GM19099 (cell line): Measurements from ENCODE around the gene XXYLT1.

ENCODE experiments used
- POLR2A ChIP-seq: IDR thresholded peaks from 3 replicates; pipeline ENCODE4 v1.6.1; 2011; ENCODE audit warnings: low read depth; ENCODE audit not compliant: insufficient read length; ENCODE audit errors: extremely low read depth

The XXYLT1 gene

GRCh38 chr3:195164573-195165264 is 106.2 kb downstream of the XXYLT1 start:
- no peak for TF ChIP-seq POLR2A

GRCh38 chr3:195163719-195164572 is 107.0 kb downstream of the XXYLT1 start:
- no peak for TF ChIP-seq POLR2A

GRCh38 chr3:195162816-195163215 is 108.1 kb downstream of the XXYLT1 start:
- TF ChIP-seq POLR2A = no peak

GRCh38 chr3:195162033-195162669 is 108.8 kb downstream of the XXYLT1 start:
- TF ChIP-seq POLR2A = no peak

GRCh38 chr3:195160908-195161434 is 110.0 kb downstream of the XXYLT1 start:
- no peak for TF ChIP-seq POLR2A

- no peak for TF ChIP-seq POLR2A
Measured at GRCh38 chr3:195160257-195160898, 110.6 kb downstream of the XXYLT1 start.

- no peak for TF ChIP-seq POLR2A
Measured at GRCh38 chr3:195159814-195160165, 111.2 kb downstream of the XXYLT1 start.

GRCh38 chr3:195159117-195159813 is 111.7 kb downstream of the XXYLT1 start:
- TF ChIP-seq POLR2A = no peak

- TF ChIP-seq POLR2A = no peak
Measured at GRCh38 chr3:195156286-195156890, 114.6 kb downstream of the XXYLT1 start.

- TF ChIP-seq POLR2A = no peak
Measured at GRCh38 chr3:195155570-195156241, 115.3 kb downstream of the XXYLT1 start.

- no peak for TF ChIP-seq POLR2A
Measured at GRCh38 chr3:195154793-195155535, 116.0 kb downstream of the XXYLT1 start.

- TF ChIP-seq POLR2A = no peak
Measured at GRCh38 chr3:195154111-195154791, 116.7 kb downstream of the XXYLT1 start.
